SK-N-SH (cell line): Measurements from ENCODE around the gene C11orf71. TPM values are rescaled to one million over a fixed set of nuclear protein-coding genes. Genes with fewer than 3 reads are reported as not detected.

Source experiments
- CTCF ChIA-PET: fragments of 300-600, 350-600 bp; formaldehyde crosslinking; extraction: SDS; loops from one replicate; lab custom pipeline; 2021; lab: Yijun Ruan, JAX
- POLR2A ChIA-PET: fragments of 350-600 bp; sonication (Branson Sonifier 250); formaldehyde crosslinking; extraction: SDS; loops from one replicate; lab custom pipeline; 2020; ENCODE audit warnings: antibody characterized with exemption, inconsistent platforms; lab: Yijun Ruan, JAX
- DNase-seq: peaks from one replicate; pipeline ENCODE4 v3.0.0; 2012
- H2AFZ ChIP-seq: fragments of 200-600 bp; sonication (generic); 2 replicates; pipeline ENCODE4 v1.8.1; 2016; ENCODE audit warnings: antibody characterized with exemption, mild to moderate bottlenecking, low read depth
- H3F3A ChIP-seq: fragments of 200-600 bp; sonication (generic); replicated peaks from 2 replicates; pipeline ENCODE3; 2016; ENCODE audit warnings: antibody characterized with exemption, mild to moderate bottlenecking; ENCODE audit not compliant: insufficient read depth
- H3K27ac ChIP-seq, 2 experiments: fragments of 200-500 bp in 1 of 2; fragments of 200-600 bp in 1 of 2; sonication (Bioruptor generic) in 1 of 2; sonication (generic), shearing (Covaris generic) in 1 of 2; 2 replicates each; pipeline versions ENCODE4 v1.5.1 to v1.6.1; 2014 to 2016; ENCODE audit warnings: low read depth in 2 of 2, inconsistent platforms in 1 of 2, low read length in 1 of 2, mild to moderate bottlenecking in 1 of 2, mixed read lengths in 1 of 2
- H3K27me3 ChIP-seq: fragments of 200-600 bp; sonication (generic), shearing (Covaris generic); 2 replicates; pipeline ENCODE4 v1.6.1; 2016; ENCODE audit warnings: mixed run types; ENCODE audit not compliant: insufficient read depth
- H3K36me3 ChIP-seq, 2 experiments: fragments of 200-500 bp in 1 of 2; fragments of 200-600 bp in 1 of 2; sonication (Bioruptor generic) in 1 of 2; sonication (generic) in 1 of 2; replicated peaks in 1 of 2; 2 replicates each; pipeline versions ENCODE3 to v1.5.1; 2014 to 2016; ENCODE audit warnings: low read length in 1 of 2, mild to moderate bottlenecking in 1 of 2; ENCODE audit not compliant: insufficient read depth in 2 of 2, control insufficient read depth in 1 of 2
- H3K4me1 ChIP-seq, 2 experiments: fragments of 200-500 bp in 1 of 2; fragments of 200-600 bp in 1 of 2; sonication (Bioruptor generic) in 1 of 2; sonication (generic), shearing (Covaris generic) in 1 of 2; 2 replicates each; pipeline versions ENCODE4 v1.5.1 to v1.6.1; 2014 to 2016; ENCODE audit warnings: low read depth in 1 of 2, low read length in 1 of 2, mixed run types in 1 of 2; ENCODE audit not compliant: insufficient read depth in 2 of 2, control insufficient read depth in 1 of 2
- H3K4me2 ChIP-seq: fragments of 200-600 bp; sonication (generic), shearing (Covaris generic); 2 replicates; pipeline ENCODE4 v1.6.1; 2017; ENCODE audit warnings: mixed run types
- H3K4me3 ChIP-seq, 2 experiments: fragments of 200-500 bp in 1 of 2; fragments of 200-600 bp in 1 of 2; sonication (Bioruptor generic) in 1 of 2; sonication (generic), shearing (Covaris generic) in 1 of 2; 2 replicates each; pipeline versions ENCODE4 v1.5.1 to v1.8.1; 2014 to 2016; ENCODE audit warnings: low read depth in 2 of 2, inconsistent platforms in 1 of 2, low read length in 1 of 2, mild to moderate bottlenecking in 1 of 2, mixed read lengths in 1 of 2, moderate library complexity in 1 of 2
- H3K79me2 ChIP-seq: fragments of 200-600 bp; sonication (generic); 2 replicates; pipeline ENCODE4 v1.8.1; 2017; ENCODE audit warnings: mild to moderate bottlenecking; ENCODE audit not compliant: insufficient read depth
- H3K9ac ChIP-seq: fragments of 200-600 bp; sonication (generic); 2 replicates; pipeline ENCODE4 v1.6.1; 2017; ENCODE audit warnings: mixed run types
- H3K9me2 ChIP-seq: fragments of 200-600 bp; sonication (generic); 2 replicates; pipeline ENCODE4 v1.6.1; 2017; ENCODE audit warnings: mixed run types
- H3K9me3 ChIP-seq: fragments of 200-600 bp; sonication (generic); 2 replicates; pipeline ENCODE4 v1.6.1; 2017; ENCODE audit warnings: mixed run types, mild to moderate bottlenecking, moderate library complexity
- H4K20me1 ChIP-seq: fragments of 200-600 bp; sonication (generic); 2 replicates; pipeline ENCODE4 v1.6.1; 2017; ENCODE audit warnings: mild to moderate bottlenecking, mixed run types; ENCODE audit not compliant: insufficient read depth
- CTCF ChIP-seq: fragments of 200-600 bp; sonication (generic); IDR thresholded peaks from 2 replicates; pipeline ENCODE4 v1.6.1; 2017; ENCODE audit warnings: antibody characterized with exemption, mild to moderate bottlenecking, moderate library complexity
- FOSL2 ChIP-seq: IDR thresholded peaks from 2 replicates; pipeline ENCODE4 v1.4.0; 2012; ENCODE audit warnings: low read depth, mild to moderate bottlenecking, moderate library complexity, borderline replicate concordance
- FOXM1 ChIP-seq: IDR thresholded peaks from 2 replicates; pipeline ENCODE4 v1.4.0; 2012; ENCODE audit warnings: low read depth, mild to moderate bottlenecking
- GABPA ChIP-seq: IDR thresholded peaks from 2 replicates; pipeline ENCODE4 v1.4.0; 2012; ENCODE audit warnings: low read depth, mild to moderate bottlenecking
- GATA2 ChIP-seq: sonication (generic); formaldehyde crosslinking; IDR thresholded peaks from 2 replicates; pipeline ENCODE4 v1.5.0; 2020; ENCODE audit warnings: mild to moderate bottlenecking, missing genetic modification reagents
- IRF3 ChIP-seq: fragments of 150-350 bp; IDR thresholded peaks from 2 replicates; pipeline ENCODE4 v1.6.1; 2016; ENCODE audit warnings: mild to moderate bottlenecking, low read depth, low read length
- JUND ChIP-seq: IDR thresholded peaks from 2 replicates; pipeline ENCODE4 v1.4.0; 2012
- MEF2A ChIP-seq: IDR thresholded peaks from 2 replicates; pipeline ENCODE4 v1.4.0; 2012; ENCODE audit warnings: low read depth, borderline replicate concordance
- NFIC ChIP-seq: IDR thresholded peaks from 2 replicates; pipeline ENCODE4 v1.4.0; 2012; ENCODE audit warnings: borderline replicate concordance
- PBX3 ChIP-seq: IDR thresholded peaks from 2 replicates; pipeline ENCODE4; 2012
- REST ChIP-seq: IDR thresholded peaks from 2 replicates; pipeline ENCODE4 v1.6.1; 2012; ENCODE audit warnings: mild to moderate bottlenecking, low read depth, low read length, moderate library complexity
- RXRA ChIP-seq: IDR thresholded peaks from 2 replicates; pipeline ENCODE4 v1.4.0; 2012; ENCODE audit warnings: low read depth, mild to moderate bottlenecking, borderline replicate concordance
- TEAD4 ChIP-seq: IDR thresholded peaks from 2 replicates; pipeline ENCODE4 v1.4.0; 2012; ENCODE audit warnings: mild to moderate bottlenecking, borderline replicate concordance; ENCODE audit not compliant: insufficient read depth
- YY1 ChIP-seq: IDR thresholded peaks from 2 replicates; pipeline ENCODE4 v1.4.0; 2012; ENCODE audit warnings: low read depth, mild to moderate bottlenecking
- ZBTB33 ChIP-seq: IDR thresholded peaks from 2 replicates; pipeline ENCODE4 v1.4.0; 2012; ENCODE audit warnings: low read depth, borderline replicate concordance
- WGBS: methylation state at CpG from one replicate; pipeline ENCODE4 v1.1.6; 2017; ENCODE audit warnings: low lambda C conversion rate; 5-methylcytosine and 5-hydroxymethylcytosine counted together
- polyA plus RNA-seq, 3 experiments: library from polyadenylated mRNA; depleted of rRNA; stranded (reverse); fragments of >200 nt; gene quantifications; 2 replicates each; pipeline ENCODE4 v1.2.3, GENCODE V29; 2012

Gene C11orf71
- polyA plus RNA-seq, 1 of the 3 experiments (the other 2 are of a cell fraction), result 7.8 TPM

DNA sequence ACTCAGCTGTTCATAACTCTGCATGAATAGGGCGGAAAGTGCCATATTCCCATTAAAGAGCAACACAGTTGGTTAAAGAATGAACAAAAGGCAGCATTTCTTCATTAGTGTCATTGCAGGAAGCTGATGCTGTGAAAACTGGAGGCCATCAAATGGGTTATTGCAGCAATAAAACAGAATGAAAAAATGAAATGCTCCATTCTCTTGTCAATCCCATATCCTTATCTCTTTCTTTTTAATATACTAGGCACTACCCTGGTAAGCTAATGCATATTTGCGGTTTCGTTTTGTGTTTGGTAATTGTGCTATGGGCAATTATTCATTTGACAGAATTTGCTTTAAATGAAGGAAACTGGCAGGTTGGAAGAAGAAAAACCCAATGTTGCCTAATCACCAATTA is 25.3 kb downstream of the C11orf71 start:
- ChIA-PET POLR2A (no interaction called here), CTCF (interaction anchor here (0.5 to 1.2 kb wide), 3 partner anchors 10 to 1667 kb away, joined by 3 to 5 read pairs (median 4); no protein-coding TSS in a partner anchor)
- no peak for DNase-seq
- Histone ChIP-seq H3K9me2 (no peaks in the 10 kb centered on the region), H3K4me1 (peaks cover 9 to 12% of the 10 kb centered on the region in 2 experiments), H3K27me3 (no peaks in the 10 kb centered on the region), H3K9ac (no peak overlapping the region), H3K79me2 (no peaks in the 10 kb centered on the region), H2AFZ (no peak overlapping the region), H3K27ac (no peak overlapping the region), H3K4me2 (no peak overlapping the region), H3K36me3 (no peaks in the 10 kb centered on the region), H3F3A (peaks cover 21% of the 10 kb centered on the region), H3K9me3 (no peaks in the 10 kb centered on the region), H3K4me3 (no peak overlapping the region), H4K20me1 (no peaks in the 10 kb centered on the region)
- 97% methylated on average over 3 of the region's 3 CpGs for WGBS
- no peak for TF ChIP-seq RXRA
- no peak for TF ChIP-seq PBX3
- TF ChIP-seq JUND, result no peak
- TF ChIP-seq IRF3, result no peak
- no peak for TF ChIP-seq YY1
- TF ChIP-seq REST, result no peak
- no peak for TF ChIP-seq FOSL2
- TF ChIP-seq NFIC, result no peak
- no peak for TF ChIP-seq CTCF
- TF ChIP-seq GABPA, result no peak
- TF ChIP-seq TEAD4, result no peak
- no peak for TF ChIP-seq FOXM1
- no peak for TF ChIP-seq GATA2 (CRISPR knock-in tag)
- TF ChIP-seq MEF2A, result no peak
- no peak for TF ChIP-seq ZBTB33
